ENCODE data around the gene FAM114A1. TPM values are rescaled to one million over a fixed set of nuclear protein-coding genes. Genes with fewer than 3 reads are reported as not detected.

Gene FAM114A1
- total RNA-seq, 1 donor from 2014 or later = 41.6 TPM

- TF ChIP-seq, protein P1, sequence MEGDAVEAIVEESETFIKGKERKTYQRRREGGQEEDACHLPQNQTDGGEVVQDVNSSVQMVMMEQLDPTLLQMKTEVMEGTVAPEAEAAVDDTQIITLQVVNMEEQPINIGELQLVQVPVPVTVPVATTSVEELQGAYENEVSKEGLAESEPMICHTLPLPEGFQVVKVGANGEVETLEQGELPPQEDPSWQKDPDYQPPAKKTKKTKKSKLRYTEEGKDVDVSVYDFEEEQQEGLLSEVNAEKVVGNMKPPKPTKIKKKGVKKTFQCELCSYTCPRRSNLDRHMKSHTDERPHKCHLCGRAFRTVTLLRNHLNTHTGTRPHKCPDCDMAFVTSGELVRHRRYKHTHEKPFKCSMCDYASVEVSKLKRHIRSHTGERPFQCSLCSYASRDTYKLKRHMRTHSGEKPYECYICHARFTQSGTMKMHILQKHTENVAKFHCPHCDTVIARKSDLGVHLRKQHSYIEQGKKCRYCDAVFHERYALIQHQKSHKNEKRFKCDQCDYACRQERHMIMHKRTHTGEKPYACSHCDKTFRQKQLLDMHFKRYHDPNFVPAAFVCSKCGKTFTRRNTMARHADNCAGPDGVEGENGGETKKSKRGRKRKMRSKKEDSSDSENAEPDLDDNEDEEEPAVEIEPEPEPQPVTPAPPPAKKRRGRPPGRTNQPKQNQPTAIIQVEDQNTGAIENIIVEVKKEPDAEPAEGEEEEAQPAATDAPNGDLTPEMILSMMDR (IDR thresholded peaks at IDR 0.05) = no peak
- H3K36me3 ChIP-seq = no peaks in the 10 kb centered on the region
- no peaks in the 10 kb centered on the region for H3K9me3 ChIP-seq
- intact Hi-C loops (cut with DNase I) = no loop called here
- H3K27me3 ChIP-seq (ENCODE audit: low read depth) = no peaks in the 10 kb centered on the region
- ATAC-seq (no peak), DNase-seq (no peak)
- no peaks in the 10 kb centered on the region for H3K4me1 ChIP-seq
- H3K4me3 ChIP-seq = no peak overlapping the region
- H3K27ac ChIP-seq = no peak overlapping the region
Measured at GRCh38 chr4:38980903-38981676, 113.5 kb downstream of the FAM114A1 start.

- intact Hi-C loops (cut with DNase I) = no loop called here
- H3K36me3 ChIP-seq = no peaks in the 10 kb centered on the region
- ATAC-seq (no peak), DNase-seq (no peak)
- no peaks in the 10 kb centered on the region for H3K27me3 ChIP-seq (ENCODE audit: low read depth)
- no peaks in the 10 kb centered on the region for H3K4me1 ChIP-seq
- H3K4me3 ChIP-seq = no peak overlapping the region
- TF ChIP-seq, protein P1 (IDR thresholded peaks at IDR 0.05) = no peak
- H3K27ac ChIP-seq = no peak overlapping the region
- no peaks in the 10 kb centered on the region for H3K9me3 ChIP-seq
Measured at GRCh38 chr4:38982361-38983095, 114.9 kb downstream of the FAM114A1 start.

DNA sequence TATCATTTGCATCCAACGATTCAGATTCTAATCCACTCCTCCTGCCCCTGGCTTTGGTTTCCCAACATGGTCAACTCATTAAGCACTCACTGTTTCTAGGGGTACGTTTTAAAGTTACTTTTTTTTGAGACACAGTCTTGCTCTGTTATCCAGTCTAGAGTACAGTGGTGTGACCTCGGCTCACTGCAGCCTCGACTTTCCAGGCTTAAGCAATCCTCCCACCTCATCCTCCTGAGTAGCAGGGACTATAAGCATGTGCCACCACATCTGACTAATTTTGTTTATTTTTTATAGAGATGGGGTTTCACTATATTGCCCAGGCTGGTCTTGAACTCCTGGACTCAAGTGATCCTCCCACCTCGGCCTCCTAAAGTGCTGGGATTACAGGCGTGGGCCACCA, 115.7 kb downstream of the FAM114A1 start:
- TF ChIP-seq, protein P1 (IDR thresholded peaks at IDR 0.05) = no peak
- intact Hi-C loops (cut with DNase I) = no loop called here

DNA sequence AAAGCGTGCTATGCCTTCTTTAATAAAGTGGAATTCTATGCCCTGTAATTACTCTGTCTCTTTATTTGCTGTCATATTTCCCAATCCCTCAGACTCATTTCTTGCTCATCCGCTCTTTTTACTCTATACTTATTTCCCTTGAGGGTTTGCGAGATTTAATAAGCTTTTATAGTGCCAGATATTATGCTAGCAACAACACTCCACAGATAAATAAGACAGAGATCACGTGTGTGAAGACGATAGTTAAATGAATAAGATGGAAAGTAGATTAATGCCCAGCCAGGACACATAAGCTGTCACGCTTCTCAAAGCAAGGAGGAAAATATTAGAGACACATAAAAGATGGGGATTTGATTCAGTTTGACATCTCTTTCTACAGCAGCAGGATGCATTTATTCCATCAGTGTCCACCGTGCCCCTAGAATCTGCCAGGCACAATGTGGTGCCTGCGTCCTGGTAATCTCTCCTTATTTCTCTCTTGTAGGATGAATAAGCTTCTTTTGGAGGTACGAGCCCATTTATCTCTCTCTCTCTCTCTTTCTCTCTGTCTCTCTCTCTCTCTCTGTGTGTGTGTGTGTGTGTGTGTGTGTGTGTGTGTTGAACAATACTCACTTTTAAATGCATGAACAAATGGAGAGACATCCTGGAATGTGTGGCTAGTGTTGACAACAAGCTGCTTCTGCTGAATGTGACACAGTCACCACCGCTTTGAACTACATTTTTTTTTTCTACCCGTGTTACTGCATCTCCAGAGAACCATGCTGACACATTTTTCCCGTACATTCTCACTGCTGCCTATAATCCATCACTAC, 116.4 kb downstream of the FAM114A1 start:
- no peaks in the 10 kb centered on the region for H3K4me1 ChIP-seq
- no peak for DNase-seq
- no peak for ATAC-seq
- H3K27ac ChIP-seq = no peak overlapping the region
- no peaks in the 10 kb centered on the region for H3K36me3 ChIP-seq
- no peaks in the 10 kb centered on the region for H3K27me3 ChIP-seq (ENCODE audit: low read depth)
- no peak overlapping the region for H3K4me3 ChIP-seq
- intact Hi-C loops (cut with DNase I) = no loop called here
- H3K9me3 ChIP-seq = no peaks in the 10 kb centered on the region
- TF ChIP-seq, protein P1 (IDR thresholded peaks at IDR 0.05) = no peak

More for the DNA sequence above, 115.7 kb downstream of the FAM114A1 start:
- Histone ChIP-seq H3K27ac (no peak overlapping the region), H3K4me3 (no peak overlapping the region), H3K27me3 (ENCODE audit: low read depth) (no peaks in the 10 kb centered on the region), H3K4me1 (no peaks in the 10 kb centered on the region), H3K9me3 (no peaks in the 10 kb centered on the region), H3K36me3 (no peaks in the 10 kb centered on the region)
- no peak for DNase-seq
- no peak for ATAC-seq

DNA sequence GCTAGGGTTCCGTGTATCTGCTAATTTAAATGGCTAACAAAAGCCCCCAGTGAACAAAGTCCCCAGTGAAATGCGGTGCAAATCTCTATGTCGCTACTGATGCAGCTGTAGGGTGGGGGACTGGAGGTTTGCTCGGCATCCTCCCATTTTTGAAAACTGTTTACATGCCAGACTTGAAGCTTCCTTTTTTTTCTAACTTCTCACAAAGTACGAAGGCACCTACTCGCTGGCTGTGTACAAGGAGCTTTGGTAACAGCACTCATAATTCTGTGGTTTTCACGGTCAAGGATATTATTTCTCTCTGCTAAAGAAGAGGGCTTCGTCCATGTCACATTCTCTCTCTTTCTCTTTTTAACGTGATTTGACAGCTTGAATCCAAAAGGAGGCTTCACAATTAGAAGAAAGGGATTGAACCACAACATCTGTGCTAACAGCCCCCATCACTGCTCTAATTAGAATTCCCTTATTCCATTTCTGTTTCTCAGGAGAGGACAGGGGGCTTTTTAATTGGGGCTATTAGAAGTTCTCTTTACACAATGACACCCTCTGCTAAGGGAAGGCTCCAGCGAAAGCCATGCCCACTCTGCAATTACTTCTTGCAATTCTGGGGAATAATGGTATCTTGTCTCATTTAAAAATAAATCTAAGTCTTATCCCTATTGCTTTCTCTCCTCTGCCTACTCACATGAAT, 117.9 kb downstream of the FAM114A1 start:
- no peaks in the 10 kb centered on the region for H3K4me1 ChIP-seq
- intact Hi-C loops (cut with DNase I) = no loop called here
- ATAC-seq (no peak), DNase-seq (no peak)
- H3K4me3 ChIP-seq = no peak overlapping the region
- no peaks in the 10 kb centered on the region for H3K36me3 ChIP-seq
- no peaks in the 10 kb centered on the region for H3K9me3 ChIP-seq
- H3K27me3 ChIP-seq (ENCODE audit: low read depth) = no peaks in the 10 kb centered on the region
- no peak overlapping the region for H3K27ac ChIP-seq
- TF ChIP-seq, protein P1 (IDR thresholded peaks at IDR 0.05) = no peak

Data from lower lobe of right lung (tissue), 2 donors.